Esophagus muscularis mucosa (tissue), 4 donors: Measurements from ENCODE around the gene SUPV3L1.

Experiments used
- EP300 ChIP-seq: sonication (generic); formaldehyde crosslinking; IDR thresholded peaks from one replicate; pipeline ENCODE4 v1.6.1; 2017; ENCODE audit warnings: antibody characterized with exemption
- POLR2A ChIP-seq: fragments of 450-650 bp; IDR thresholded peaks from one replicate; pipeline ENCODE4 v1.6.1; 2017; ENCODE audit warnings: antibody characterized with exemption, moderate library complexity, mild to moderate bottlenecking, low read depth
- POLR2AphosphoS5 ChIP-seq, 2 donors: sonication (generic); formaldehyde crosslinking; IDR thresholded peaks; one replicate each; pipeline ENCODE4 v1.6.1; 2017; ENCODE audit warnings: antibody characterized with exemption in 2 of 2
- TF ChIP-seq, protein P1 (sequence below), 3 experiments: fragments of 200-600 bp in 2 of 3; fragments of 450-650 bp in 1 of 3; sonication (generic) in 2 of 3; IDR thresholded peaks; one replicate each; pipeline ENCODE4 v1.5.1; 2017 to 2019; ENCODE audit warnings: antibody characterized with exemption in 3 of 3, mild to moderate bottlenecking in 2 of 3, moderate library complexity in 1 of 3

DNA sequence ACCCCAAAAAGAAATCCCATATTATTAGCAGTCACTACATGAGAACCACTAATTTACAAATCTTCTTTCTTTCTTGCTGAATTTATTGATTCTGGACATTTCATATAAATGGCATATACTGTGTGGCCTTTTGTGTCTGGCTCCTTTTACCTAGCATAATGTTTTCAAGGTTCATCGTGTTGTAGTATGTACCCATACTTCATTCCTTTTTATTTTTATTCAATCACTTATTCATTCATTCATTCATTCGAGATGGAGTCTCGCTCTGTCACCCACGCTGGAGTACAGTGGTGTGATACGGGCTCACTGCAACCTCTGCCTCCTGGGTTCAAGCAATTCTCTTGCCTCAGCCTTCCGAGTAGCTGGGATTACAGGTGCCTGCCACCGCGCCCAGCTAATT is 34.2 kb upstream of the SUPV3L1 start:
- TF ChIP-seq, protein P1, sequence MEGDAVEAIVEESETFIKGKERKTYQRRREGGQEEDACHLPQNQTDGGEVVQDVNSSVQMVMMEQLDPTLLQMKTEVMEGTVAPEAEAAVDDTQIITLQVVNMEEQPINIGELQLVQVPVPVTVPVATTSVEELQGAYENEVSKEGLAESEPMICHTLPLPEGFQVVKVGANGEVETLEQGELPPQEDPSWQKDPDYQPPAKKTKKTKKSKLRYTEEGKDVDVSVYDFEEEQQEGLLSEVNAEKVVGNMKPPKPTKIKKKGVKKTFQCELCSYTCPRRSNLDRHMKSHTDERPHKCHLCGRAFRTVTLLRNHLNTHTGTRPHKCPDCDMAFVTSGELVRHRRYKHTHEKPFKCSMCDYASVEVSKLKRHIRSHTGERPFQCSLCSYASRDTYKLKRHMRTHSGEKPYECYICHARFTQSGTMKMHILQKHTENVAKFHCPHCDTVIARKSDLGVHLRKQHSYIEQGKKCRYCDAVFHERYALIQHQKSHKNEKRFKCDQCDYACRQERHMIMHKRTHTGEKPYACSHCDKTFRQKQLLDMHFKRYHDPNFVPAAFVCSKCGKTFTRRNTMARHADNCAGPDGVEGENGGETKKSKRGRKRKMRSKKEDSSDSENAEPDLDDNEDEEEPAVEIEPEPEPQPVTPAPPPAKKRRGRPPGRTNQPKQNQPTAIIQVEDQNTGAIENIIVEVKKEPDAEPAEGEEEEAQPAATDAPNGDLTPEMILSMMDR (IDR thresholded peaks at IDR 0.05), result no peak
- TF ChIP-seq POLR2A (no peak), EP300 (no peak), POLR2AphosphoS5 (IDR thresholded peaks at IDR 0.05) (no peak)
